ENCODE results near the gene SYNJ1.
"Not testable (repeated sequence)": the region's sequence is repeated elsewhere in the genome, so short reads cannot be mapped to it uniquely, and the experiment has no call there.

Gene SYNJ1

GRCh38 chr21:32727687-32728455 lies at the start of gene SYNJ1:
TSS of gene SYNJ1 (minus strand) at chr21:32728013. CDS start at chr21:32726895, 1,118 bp downstream.
- peak; percentile 91 to 95 for DNase-seq (ENCODE audit: extremely low read depth in 1 of 2, low read depth in 1 of 2)

- no peak for DNase-seq (ENCODE audit: extremely low read depth in 1 of 2, low read depth in 1 of 2)
Observed at GRCh38 chr21:32777269-32777668, 49.5 kb upstream of the SYNJ1 start.

GRCh38 chr21:32776743-32777142 lies 48.9 kb upstream of the SYNJ1 start:
- no peak for DNase-seq (ENCODE audit: extremely low read depth in 1 of 2, low read depth in 1 of 2)

GRCh38 chr21:32773048-32773344 lies 45.2 kb upstream of the SYNJ1 start:
- DNase-seq (ENCODE audit: extremely low read depth in 1 of 2, low read depth in 1 of 2): not testable (repeated sequence)

GRCh38 chr21:32772281-32773047 lies 44.7 kb upstream of the SYNJ1 start:
- DNase-seq (ENCODE audit: extremely low read depth in 1 of 2, low read depth in 1 of 2): peak; percentile 23 to 64

- peak in 1 of 2 donors; percentile 20 for DNase-seq (ENCODE audit: extremely low read depth in 1 of 2, low read depth in 1 of 2)
Observed at GRCh38 chr21:32770871-32771523, 43.2 kb upstream of the SYNJ1 start.

GRCh38 chr21:32768530-32768929 lies 40.7 kb upstream of the SYNJ1 start:
- DNase-seq (ENCODE audit: extremely low read depth in 1 of 2, low read depth in 1 of 2): no peak

GRCh38 chr21:32765058-32765457 lies 37.2 kb upstream of the SYNJ1 start:
- no peak for DNase-seq (ENCODE audit: extremely low read depth in 1 of 2, low read depth in 1 of 2)

- DNase-seq (ENCODE audit: extremely low read depth in 1 of 2, low read depth in 1 of 2): no peak
Observed at GRCh38 chr21:32764186-32764585, 36.4 kb upstream of the SYNJ1 start.

- DNase-seq (ENCODE audit: extremely low read depth in 1 of 2, low read depth in 1 of 2): no peak
Observed at GRCh38 chr21:32757804-32758203, 30.0 kb upstream of the SYNJ1 start.

- DNase-seq (ENCODE audit: extremely low read depth in 1 of 2, low read depth in 1 of 2): no peak
Observed at GRCh38 chr21:32756096-32756495, 28.3 kb upstream of the SYNJ1 start.

- DNase-seq (ENCODE audit: extremely low read depth in 1 of 2, low read depth in 1 of 2): no peak
Observed at GRCh38 chr21:32753818-32754585, 26.2 kb upstream of the SYNJ1 start.

GRCh38 chr21:32750405-32750804 lies 22.6 kb upstream of the SYNJ1 start:
- DNase-seq (ENCODE audit: extremely low read depth in 1 of 2, low read depth in 1 of 2): no peak

GRCh38 chr21:32749662-32750061 lies 21.8 kb upstream of the SYNJ1 start:
- no peak for DNase-seq (ENCODE audit: extremely low read depth in 1 of 2, low read depth in 1 of 2)

GRCh38 chr21:32748529-32748928 lies 20.7 kb upstream of the SYNJ1 start:
- no peak for DNase-seq (ENCODE audit: extremely low read depth in 1 of 2, low read depth in 1 of 2)

GRCh38 chr21:32747396-32747795 lies 19.6 kb upstream of the SYNJ1 start:
- DNase-seq (ENCODE audit: extremely low read depth in 1 of 2, low read depth in 1 of 2): no peak

- DNase-seq (ENCODE audit: extremely low read depth in 1 of 2, low read depth in 1 of 2): not testable (repeated sequence)
Observed at GRCh38 chr21:32746711-32747110, 18.9 kb upstream of the SYNJ1 start.

GRCh38 chr21:32742396-32742795 lies 14.6 kb upstream of the SYNJ1 start:
- no peak for DNase-seq (ENCODE audit: extremely low read depth in 1 of 2, low read depth in 1 of 2)

- DNase-seq (ENCODE audit: extremely low read depth in 1 of 2, low read depth in 1 of 2): no peak
Observed at GRCh38 chr21:32741336-32741735, 13.5 kb upstream of the SYNJ1 start.

GRCh38 chr21:32739946-32740345 lies 12.1 kb upstream of the SYNJ1 start:
- DNase-seq (ENCODE audit: extremely low read depth in 1 of 2, low read depth in 1 of 2): no peak

GRCh38 chr21:32736083-32736482 lies 8.3 kb upstream of the SYNJ1 start:
- DNase-seq (ENCODE audit: extremely low read depth in 1 of 2, low read depth in 1 of 2): not testable (repeated sequence)

Data from stimulated activated CD8-positive, alpha-beta memory T cell treated with anti-CD3 and anti-CD28 coated beads, Interleukin-7, amount 100 ng/mL, for 48 hours (primary cell).